Hematopoietic multipotent progenitor cell treated with erythropoietin and hydrocortisone succinate and interleukin-3 and kit ligand, for 6 days (in vitro differentiated cells): ENCODE measurements around the gene ATP2C2.
"Not testable (repeated sequence)": the region's sequence is repeated elsewhere in the genome, so short reads cannot be mapped to it uniquely, and the experiment has no call there.

ENCODE experiments used
- DNase-seq: peaks from one replicate; pipeline ENCODE4 v3.0.0-alpha.2; 2015

ATP2C2 gene

GRCh38 chr16:84398701-84399100, 30.4 kb downstream of the ATP2C2 start:
- DNase-seq: no peak

DNA sequence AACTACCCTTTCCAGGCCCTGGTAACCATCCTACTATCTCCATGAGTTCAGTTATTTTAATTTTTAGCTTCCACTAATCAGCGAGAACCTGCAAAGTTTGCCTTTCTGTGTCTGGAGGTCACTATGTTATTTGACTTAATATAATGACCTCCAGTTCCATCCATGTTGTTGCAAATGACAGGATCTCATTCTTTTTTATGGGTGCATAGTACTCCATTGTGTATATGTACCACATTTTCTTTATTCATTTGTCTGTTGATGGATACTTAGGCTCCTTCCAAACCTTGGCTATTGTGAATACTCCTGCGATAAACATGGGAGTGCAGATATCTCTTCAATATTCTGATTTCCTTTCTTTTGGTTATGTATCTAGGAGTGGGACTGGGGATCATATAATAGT, 31.6 kb downstream of the ATP2C2 start:
- not testable (repeated sequence) for DNase-seq

DNA sequence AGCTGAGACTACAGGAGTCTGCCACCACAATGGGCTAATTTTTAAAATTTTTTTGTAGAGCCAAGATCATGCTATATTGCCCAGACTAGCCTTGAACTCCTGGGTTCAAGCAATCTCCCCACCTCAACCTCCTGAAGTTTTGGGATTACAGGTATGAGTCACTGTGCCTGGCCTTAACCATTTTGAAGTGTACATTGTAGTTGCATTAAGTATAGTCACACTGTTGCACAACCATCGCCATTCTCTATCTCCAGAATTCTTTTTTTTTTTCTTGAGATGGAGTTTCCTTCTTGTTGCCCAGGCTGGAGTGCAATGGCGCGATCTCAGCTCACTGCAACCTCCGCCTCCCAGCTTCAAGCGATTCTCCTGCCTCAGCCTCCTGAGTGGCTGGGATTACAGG, 35.1 kb downstream of the ATP2C2 start:
- not testable (repeated sequence) for DNase-seq

DNA sequence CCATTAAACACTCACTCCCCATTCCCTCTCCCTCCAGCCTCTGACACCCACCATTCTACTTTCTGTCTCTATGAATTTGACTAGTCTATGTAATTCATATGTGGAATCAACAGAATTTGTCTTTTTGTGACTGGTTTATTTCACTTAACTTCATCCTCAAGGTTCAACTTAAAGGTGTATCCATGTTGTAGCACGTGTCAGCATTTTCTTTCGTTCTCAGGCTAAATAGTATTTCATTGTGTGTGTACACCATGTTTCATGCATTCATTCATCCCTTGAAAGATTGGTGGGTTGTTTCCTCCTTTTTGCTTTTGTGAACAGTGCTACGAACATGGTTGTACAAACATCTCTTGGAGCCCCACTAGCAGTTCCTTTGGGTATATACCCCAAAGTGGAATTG, 36.0 kb downstream of the ATP2C2 start:
- no peak for DNase-seq

GRCh38 chr16:84404936-84405639, 36.8 kb downstream of the ATP2C2 start:
- no peak for DNase-seq

DNA sequence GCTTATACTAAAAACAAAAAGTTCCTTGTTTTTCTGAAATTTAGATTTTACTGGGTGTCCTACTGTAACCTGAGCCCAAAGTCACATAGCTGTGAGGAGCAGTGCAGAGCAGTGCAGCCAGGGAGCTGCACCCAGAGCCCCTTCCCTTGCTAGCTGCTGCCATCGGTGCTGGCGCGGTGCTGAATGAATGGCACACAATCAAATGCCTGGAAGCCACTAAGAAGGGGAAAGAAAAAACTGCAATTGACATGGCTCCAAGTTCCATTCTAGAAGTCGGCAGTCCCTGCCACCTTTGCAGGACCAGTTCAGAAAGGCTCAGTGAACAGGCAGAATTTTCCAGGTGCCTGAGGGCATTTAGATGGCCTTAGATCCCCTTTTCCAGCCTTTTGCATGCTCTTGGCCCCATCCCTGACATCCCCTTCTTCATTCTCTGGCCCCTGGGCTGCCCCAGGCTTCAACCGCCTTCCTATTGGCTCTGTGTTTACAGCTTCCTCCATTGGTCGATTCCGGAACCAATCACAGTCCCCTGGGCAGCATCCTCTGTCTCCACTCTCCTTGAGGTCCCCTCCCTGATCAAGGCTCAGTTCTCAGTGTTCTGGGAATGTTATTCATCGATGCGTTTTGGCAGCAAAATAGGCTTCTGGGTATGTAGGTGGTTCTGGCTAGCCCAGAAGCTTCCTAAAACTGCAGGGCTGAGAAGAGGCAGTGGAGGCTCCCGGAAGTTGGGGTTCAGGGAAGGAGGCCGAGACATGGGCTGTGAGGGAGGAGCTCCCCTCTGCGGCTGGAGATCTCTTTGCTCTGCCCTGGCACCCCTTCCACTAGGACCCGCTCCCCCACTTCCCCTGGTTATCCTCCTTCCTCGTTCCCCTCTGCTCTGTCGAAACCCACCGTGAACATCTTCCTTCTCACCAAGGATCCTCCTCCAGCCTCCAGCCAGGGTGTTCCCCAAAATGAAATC, 37.9 kb downstream of the ATP2C2 start:
- DNase-seq: no peak

DNA sequence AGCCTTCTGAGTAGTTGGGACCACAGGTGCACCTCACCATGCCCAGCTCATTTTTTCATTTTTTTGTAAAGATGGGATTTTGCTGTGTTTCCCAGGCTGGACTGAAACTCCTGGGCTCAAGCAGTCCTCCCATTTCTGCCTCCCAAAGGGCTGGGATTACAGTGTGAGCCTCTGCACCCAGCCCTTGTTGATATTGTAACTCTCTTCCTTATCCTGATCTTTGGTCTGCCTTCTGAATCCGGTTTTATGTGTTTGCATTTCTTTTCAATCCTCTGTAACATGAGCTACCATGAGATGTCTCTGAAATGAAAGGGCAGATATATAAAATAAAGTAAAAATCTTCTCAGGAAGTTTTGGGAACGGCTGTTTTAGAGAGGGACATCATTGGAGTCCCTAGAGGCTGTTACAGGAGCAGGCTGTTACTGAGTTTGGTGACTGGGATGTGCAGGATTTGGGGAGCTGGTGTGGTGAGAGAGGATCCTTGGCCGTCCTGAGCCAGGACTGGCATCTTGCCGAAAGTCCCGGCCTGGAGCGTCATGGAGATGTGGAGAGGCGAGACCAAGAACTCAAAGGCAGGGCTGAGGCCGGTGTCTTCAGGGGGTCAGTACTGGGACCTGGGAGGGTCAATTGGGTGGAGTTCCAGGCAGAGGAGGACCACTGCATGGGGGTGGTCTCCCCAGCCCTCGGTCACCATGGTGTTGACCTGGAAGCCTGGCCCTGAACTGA, 39.4 kb downstream of the ATP2C2 start:
- no peak for DNase-seq

- no peak for DNase-seq
Observed at GRCh38 chr16:84408314-84408690, 40.0 kb downstream of the ATP2C2 start.

DNA sequence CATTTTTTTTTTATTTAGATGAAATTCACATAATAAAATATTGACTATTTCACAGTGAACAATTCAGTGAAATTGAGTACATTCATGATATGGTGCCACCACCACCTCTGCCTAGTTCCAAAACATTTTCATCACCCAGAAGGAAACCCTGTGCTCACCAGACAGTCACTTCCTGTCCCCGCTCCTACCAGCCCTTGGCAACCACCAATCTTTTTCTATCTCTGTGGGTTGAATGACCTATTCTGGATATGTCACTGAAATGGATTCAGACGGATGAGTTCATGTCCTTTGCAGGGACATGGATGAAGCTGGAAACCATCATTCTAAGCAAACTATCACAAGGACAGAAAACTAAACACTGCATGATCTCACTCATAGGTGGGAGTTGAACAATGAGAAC, 40.5 kb downstream of the ATP2C2 start:
- no peak for DNase-seq

GRCh38 chr16:84410361-84411138, 42.2 kb downstream of the ATP2C2 start:
- DNase-seq: no peak

- no peak for DNase-seq
Observed at GRCh38 chr16:84411768-84412167, 43.4 kb downstream of the ATP2C2 start.

DNA sequence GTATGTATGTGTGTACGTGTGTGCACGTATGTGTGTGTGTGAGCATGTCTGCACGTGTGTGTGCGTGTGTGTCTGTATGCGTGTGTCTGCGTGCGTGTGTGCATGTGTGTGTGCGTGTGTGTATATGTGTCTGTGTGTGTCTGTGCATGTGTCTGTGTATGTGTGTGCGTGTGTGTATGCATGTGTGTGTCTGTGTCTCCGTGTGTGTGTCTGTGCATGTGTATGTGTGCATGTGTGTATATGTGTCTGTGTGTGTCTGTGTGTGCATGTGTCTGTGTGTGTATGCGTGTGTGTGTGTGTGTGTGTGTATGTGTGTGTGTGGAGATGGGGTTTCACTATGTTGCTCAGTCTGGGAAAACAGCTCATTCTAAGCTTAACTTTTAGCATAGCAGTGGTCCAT, 43.9 kb downstream of the ATP2C2 start:
- DNase-seq: no peak

- no peak for DNase-seq
Observed at GRCh38 chr16:84413244-84414004, 45.1 kb downstream of the ATP2C2 start.

DNA sequence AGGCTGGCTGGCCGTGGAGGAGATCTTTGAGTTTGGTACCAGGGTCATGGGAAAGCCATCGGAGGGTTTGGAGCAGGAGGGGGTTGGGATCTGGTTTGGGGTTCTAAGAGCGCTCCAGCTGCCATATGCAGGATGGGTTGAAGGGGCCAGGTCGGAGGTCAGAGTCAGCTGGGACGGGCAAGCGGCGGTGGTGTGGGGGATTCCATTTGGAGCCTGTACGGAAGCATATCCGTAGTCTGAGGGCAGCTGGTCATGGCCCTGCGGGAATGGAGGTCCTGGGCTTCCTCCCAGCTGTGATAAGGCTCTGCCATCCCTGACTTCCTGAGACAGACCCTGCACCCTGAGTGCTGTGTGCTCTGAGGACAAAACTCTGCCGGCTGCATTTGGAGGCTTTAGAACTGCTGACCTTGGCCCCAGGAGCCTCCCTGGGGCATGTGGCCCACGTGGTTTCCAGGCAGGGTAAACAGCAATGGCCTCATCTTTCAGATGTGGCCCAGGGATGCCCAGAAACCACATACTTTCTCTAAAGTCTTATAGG, 46.5 kb downstream of the ATP2C2 start:
- no peak for DNase-seq

DNA sequence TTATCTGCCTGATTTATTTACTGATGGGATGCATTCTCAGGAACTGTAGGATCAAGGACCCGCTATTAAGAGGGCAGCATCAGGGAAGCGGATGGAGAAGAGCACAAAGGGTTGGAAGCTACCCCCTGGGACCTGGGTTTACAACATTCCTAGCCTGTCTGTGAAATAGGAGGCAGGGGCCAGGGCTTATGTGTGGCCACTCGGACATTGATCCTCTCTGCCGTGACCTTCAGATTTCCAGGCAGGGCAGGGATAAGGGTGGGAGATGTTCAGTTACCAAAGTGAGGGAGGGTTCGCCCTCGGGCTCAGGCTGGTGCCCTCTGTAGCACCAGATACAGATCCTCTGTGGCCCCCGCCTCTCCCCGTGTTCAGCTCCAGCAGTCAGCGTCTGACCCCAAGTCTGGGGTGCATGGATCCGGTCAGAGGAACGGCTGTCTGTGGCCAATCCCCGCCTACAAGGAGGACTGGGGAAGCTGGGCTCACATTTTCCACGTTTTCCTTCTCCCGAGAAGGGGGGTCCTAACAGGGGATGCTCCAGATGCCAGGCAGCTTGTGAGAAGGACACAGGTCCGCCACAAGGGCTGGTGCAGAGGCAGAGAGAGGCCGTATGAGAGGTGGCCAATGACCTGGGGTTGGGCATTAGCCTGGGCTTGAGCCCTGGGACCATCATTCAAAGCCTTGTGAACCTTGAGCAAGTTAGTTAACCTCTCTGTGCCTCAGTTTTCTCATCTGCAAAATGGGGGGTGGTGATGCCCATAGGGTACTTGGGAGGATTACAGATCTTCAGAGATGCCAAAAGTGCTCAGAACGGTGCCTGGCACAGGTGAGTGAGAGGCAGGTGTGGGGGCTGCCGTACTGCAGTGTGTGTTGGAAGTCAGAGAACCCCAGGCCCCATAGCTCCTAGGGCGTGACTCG, 48.3 kb downstream of the ATP2C2 start:
- no peak for DNase-seq

- no peak for DNase-seq
Observed at GRCh38 chr16:84418056-84418849, 49.9 kb downstream of the ATP2C2 start.

DNA sequence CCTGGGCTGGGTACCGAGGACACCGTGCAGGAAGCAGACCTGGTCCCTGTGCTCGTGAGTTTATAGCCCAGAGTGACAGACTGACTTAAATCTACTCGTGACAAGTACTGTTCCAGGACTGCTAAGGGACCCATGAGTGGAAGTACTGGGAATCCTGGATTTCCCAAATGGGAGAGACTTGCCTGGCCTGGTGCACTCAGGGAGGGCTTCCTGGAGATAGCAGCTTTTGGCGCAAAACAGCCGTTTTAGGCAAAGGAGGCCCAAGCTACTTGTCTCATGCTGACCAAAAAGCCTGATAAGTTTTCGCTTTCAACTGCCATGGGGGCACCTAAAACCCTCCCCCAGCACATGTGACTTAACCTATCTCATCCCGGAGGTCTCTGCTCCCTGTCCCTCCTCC, 51.4 kb downstream of the ATP2C2 start:
- DNase-seq: no peak

DNA sequence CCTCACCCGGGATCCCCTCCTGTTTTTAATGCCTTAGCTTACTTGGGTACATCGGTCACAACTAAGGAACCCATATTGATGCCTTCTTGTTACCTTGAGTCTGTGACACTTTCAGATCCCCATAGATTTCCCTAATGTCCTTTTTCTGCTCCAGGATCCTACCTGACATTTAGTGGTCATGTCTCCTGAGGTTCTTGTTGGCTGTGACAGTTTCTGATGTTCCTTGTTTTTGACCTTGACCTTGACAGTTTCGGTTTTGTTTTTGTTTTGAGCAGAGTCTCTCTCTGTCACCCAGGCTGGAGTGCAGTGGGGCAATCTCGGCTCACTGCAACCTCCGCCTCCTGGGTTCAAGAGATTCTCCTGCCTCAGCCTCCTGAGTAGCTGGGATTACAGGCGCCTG, 52.2 kb downstream of the ATP2C2 start:
- not testable (repeated sequence) for DNase-seq

DNA sequence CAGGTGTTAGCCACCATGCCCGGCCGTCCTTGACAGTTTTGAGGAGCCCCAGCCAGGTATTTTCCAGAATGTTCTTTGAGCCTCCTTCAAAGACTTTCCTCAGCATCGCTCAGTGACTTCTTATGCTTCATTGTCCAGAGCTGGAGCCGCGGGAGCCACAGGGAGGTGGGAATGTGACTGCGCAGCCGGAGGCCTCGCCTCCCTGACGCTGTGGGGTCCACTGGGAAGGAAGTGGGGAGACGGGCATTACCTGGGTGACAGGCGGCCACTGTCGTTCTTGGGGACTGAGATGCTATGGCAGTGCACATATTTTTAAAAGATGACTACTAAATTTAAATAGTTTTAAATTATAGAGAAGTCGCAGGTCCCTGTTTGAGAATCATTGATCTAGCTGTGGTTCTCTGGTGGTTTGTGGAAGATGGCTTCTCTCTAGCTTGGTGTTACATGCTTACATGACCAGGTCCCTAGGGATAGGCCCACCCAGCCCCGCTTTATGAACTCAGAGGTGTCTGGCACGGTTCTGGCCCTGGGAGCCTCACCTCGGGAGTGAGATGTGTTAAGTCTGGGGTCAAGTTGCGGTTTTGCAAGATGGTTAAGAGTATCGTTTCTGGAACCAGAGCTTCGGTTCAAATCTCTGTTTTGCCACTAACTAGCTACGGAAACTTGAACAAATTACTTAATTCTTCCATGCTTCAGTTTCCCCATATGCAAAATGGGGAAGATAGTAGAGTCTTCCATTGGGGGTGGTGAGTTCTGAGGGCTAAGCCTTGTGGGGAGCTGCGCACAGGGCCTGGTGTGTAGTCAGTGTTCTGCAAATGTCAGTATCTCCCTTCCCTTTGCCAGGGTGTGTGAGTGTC, 53.0 kb downstream of the ATP2C2 start:
- DNase-seq: no peak
